Measurements from ENCODE around the gene FOXO6. TPM values are rescaled to one million over a fixed set of nuclear protein-coding genes. Genes with fewer than 3 reads are reported as not detected.

The FOXO6 gene
- total RNA-seq, 2 donors from 2014 or later: 0.11 to 0.26 TPM

DNA sequence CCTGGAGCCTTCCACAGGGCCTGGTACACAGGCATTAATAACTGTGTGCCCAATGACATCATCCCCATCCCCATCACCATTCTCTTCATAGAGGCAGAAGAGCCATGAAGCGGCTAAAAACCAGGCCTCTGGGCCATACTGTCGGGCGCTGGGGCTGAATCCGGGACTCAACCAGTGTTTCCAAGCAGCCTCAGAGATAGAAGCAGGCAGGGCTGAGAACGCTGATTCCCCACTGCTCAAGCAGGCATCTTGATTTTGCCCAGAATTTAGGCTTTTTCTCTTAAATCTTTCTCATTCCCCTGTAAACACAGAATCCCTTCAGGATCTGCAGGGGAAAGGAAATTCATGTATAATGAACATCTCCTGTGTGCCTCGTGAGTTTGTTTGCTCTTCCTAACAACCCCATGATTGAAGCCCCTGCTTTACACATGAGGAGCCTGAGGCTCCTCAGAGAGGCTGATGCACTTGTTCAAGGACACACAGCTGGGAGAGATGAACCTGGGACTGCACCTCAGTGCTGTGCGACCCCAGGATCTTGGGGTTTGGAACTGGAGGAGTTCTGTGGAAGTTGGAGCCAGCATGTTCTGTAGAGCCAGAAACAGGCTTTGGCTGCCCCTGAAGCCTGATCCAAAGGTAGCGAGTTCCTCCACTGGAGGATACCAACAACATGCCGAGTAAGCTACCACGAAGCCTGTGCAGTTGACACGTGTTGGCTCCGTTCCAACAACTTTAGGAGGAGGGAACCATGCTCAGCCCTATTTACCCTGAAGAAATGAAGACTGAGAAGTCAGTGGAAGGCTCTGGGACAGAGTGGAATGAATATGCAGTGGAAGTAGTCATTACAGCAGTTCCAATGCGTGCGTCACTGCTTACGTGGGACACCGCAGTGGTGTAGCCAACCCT is 67.8 kb downstream of the FOXO6 start:
- H3K9me3 Mint-ChIP-seq: no peaks in the 10 kb centered on the region
- H3K4me3 Mint-ChIP-seq: no peak overlapping the region
- H3K4me1 Mint-ChIP-seq: no peaks in the 10 kb centered on the region
- H3K36me3 Mint-ChIP-seq (ENCODE audit: low read depth): no peaks in the 10 kb centered on the region
- peaks cover 14% of the 10 kb centered on the region for H3K27me3 Mint-ChIP-seq
- H3K27ac Mint-ChIP-seq: no peak overlapping the region
- no peak for ATAC-seq (replicated peaks)

DNA sequence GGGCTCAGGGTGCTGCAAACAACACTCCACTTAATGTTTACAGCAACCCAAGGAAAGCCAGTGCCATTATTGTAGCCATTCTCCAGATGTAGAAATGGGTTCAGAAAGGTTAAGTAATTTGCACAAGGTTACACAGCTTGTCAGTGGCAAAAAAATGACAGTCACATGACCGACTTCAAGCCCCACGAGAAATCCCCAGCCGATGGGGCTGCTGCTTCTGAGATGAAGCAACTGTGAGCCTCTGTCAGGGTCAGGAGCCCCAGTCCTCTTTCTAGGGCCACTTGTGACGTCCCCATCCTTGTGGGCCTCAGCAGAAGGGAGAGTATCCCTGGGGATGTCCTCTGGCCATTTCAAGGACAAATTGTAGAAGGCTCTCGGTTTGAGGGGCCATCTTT is 68.4 kb downstream of the FOXO6 start:
- no peaks in the 10 kb centered on the region for H3K4me1 Mint-ChIP-seq
- H3K9me3 Mint-ChIP-seq: no peaks in the 10 kb centered on the region
- H3K27ac Mint-ChIP-seq: no peak overlapping the region
- no peak overlapping the region for H3K4me3 Mint-ChIP-seq
- peaks cover 20% of the 10 kb centered on the region for H3K27me3 Mint-ChIP-seq
- no peaks in the 10 kb centered on the region for H3K36me3 Mint-ChIP-seq (ENCODE audit: low read depth)
- no peak for ATAC-seq (replicated peaks)

DNA sequence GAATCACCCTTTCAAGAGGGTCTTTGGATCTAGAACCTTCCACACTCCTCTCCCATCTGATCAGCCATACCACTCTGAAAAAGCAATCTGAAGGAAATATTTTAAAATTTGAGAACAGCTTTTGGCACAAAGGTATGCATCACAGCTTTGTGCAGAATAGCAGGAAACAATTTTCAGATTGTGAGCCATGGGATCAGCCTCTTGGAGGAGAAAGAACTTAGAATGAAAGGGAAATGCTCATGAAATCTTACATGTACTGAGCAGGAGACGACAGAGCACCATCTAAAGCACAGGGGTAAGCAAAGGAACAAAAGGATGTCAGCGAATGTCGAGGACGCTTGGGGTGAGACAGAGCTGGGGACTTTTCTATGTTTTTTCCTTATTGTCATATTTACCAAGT is 68.8 kb downstream of the FOXO6 start:
- no peaks in the 10 kb centered on the region for H3K4me1 Mint-ChIP-seq
- no peak overlapping the region for H3K4me3 Mint-ChIP-seq
- ATAC-seq (replicated peaks): no peak
- H3K27me3 Mint-ChIP-seq: peaks cover 24% of the 10 kb centered on the region
- no peaks in the 10 kb centered on the region for H3K36me3 Mint-ChIP-seq (ENCODE audit: low read depth)
- H3K27ac Mint-ChIP-seq: no peak overlapping the region
- no peaks in the 10 kb centered on the region for H3K9me3 Mint-ChIP-seq

DNA sequence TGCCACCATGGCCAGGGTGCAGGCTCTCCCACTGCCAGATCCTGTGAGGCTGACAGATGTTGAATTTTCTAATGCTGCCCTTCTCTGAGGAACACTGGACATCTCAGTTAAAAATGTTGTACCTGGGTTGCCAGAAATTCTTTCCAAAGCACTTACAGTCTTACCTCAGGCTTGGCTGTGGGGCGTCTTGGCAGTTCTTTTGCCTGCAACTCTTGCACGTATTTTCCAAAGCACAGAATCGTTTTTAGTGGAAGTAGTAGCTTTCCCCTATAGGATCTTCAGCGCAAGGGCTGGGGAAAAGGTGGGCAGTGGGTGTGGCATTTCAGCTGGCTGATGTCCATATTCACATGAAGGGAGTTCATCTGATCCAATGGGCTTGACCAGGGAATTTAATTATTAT is 69.3 kb downstream of the FOXO6 start:
- H3K4me3 Mint-ChIP-seq: no peak overlapping the region

DNA sequence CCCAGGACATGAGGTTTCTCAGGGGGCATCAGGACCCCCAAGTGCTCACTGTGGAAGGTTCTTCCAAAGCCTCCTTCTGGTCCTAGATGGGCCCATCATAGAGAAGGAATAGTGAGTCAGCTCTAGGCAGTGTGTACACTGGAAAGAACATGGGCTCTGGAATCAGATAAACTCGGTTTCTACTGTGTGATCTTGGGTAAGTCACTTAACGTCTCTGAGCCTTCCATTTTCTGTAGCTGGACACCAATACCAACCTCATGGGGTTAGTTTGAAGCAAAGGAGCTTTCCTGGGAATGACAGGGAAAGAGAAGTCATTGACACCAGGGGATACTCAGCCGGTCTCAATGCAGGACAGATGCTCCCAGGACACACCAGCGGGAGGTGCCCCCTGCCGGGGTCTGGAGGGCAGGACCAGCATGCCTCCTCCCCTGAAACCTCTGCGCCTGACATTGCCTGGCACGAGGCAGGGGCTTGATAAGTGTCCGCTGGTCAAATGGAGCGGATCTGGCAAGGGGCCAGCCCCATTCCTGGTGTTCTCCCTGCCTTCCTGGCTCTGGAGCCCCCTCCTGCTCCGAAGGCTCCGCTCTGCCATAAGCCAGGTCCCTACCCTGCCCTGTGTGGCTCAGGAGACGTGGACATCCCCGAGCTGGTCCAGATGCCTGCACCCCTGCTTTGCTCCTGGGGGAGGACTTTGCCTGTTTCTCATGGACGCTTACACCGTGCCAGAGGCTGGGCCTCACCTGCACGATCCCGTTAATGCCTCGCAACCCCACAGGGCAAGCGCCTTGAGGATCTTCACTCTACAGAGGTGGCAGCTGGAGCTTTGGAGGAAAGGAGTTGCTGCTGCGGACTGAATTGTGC is 70.5 kb downstream of the FOXO6 start:
- peaks cover 33% of the 10 kb centered on the region for H3K27me3 Mint-ChIP-seq
- no peak for ATAC-seq (replicated peaks)
- no peaks in the 10 kb centered on the region for H3K9me3 Mint-ChIP-seq
- H3K4me3 Mint-ChIP-seq: no peak overlapping the region
- H3K36me3 Mint-ChIP-seq (ENCODE audit: low read depth): no peaks in the 10 kb centered on the region
- no peaks in the 10 kb centered on the region for H3K4me1 Mint-ChIP-seq
- no peak overlapping the region for H3K27ac Mint-ChIP-seq

More for the DNA sequence above, 69.3 kb downstream of the FOXO6 start:
- Mint-ChIP-seq H3K36me3 (ENCODE audit: low read depth) (no peaks in the 10 kb centered on the region), H3K4me1 (no peaks in the 10 kb centered on the region), H3K27me3 (peaks cover 26% of the 10 kb centered on the region), H3K27ac (no peak overlapping the region), H3K9me3 (no peaks in the 10 kb centered on the region)
- no peak for ATAC-seq (replicated peaks)

Other genes with a start within 250 kb of the FOXO6 start
- gene SCMH1, start 119.1 kb upstream of the FOXO6 start, total RNA-seq: 10 to 100 TPM; 23.2 to 27.5 TPM
- not detected for gene EDN2, start 123.2 kb downstream of the FOXO6 start, total RNA-seq

Data from activated T-helper 17 cell treated with anti-CD3 and anti-CD28 coated beads, Interleukin-2, amount 50 U/mL, for 72 hours (primary cell).